Panc1 (cell line): ENCODE results near the gene VEZT. TPM values are rescaled to one million over a fixed set of nuclear protein-coding genes. Genes with fewer than 3 reads are reported as not detected.

Source experiments
- ATAC-seq: fragments of 200-7000 bp; cut with Tn5 transposase; 2 replicates; pipeline ENCODE4 v1.9.1; 2020; ENCODE audit warnings: mild to moderate bottlenecking, moderate library complexity
- BruUV-seq: library from RNA; stranded (reverse); fragments of 400-500 nt; replicated peaks from 2 replicates; lab custom pipeline; 2021; lab: Mats Ljungman, UMichigan
- CTCF ChIA-PET: fragments of 300-600 bp; sonication (Branson Sonifier 250); formaldehyde crosslinking; loops from one replicate; lab custom pipeline; 2022; ENCODE audit warnings: antibody characterized with exemption; lab: Charles Lee
- POLR2A ChIA-PET: fragments of 300-600 bp; sonication (Branson Sonifier 250); formaldehyde crosslinking; loops from one replicate; lab custom pipeline; 2022; ENCODE audit warnings: antibody characterized with exemption; lab: Charles Lee
- DNase-seq: peaks from one replicate; pipeline ENCODE4 v3.0.0-alpha.2; 2010; ENCODE audit warnings: low read depth, low spot score
- H3K27ac ChIP-seq: 2 replicates; pipeline ENCODE4 v1.5.1; 2011; ENCODE audit warnings: mild to moderate bottlenecking, low read length, inconsistent platforms
- H3K27me3 ChIP-seq: fragments of 200-500 bp; sonication (Bioruptor generic); 2 replicates; pipeline ENCODE4 v1.6.0; 2014; ENCODE audit warnings: low read length, inconsistent platforms; ENCODE audit not compliant: control insufficient read depth, insufficient read depth
- H3K36me3 ChIP-seq: fragments of 200-500 bp; sonication (Bioruptor generic); 2 replicates; pipeline ENCODE4 v1.5.1; 2014; ENCODE audit warnings: inconsistent platforms, mild to moderate bottlenecking, low read length, moderate library complexity; ENCODE audit not compliant: control insufficient read depth, insufficient read depth
- H3K4me1 ChIP-seq: 2 replicates; pipeline ENCODE4 v1.5.1; 2011; ENCODE audit warnings: inconsistent platforms, mild to moderate bottlenecking, low read length, moderate library complexity; ENCODE audit not compliant: control insufficient read depth, insufficient read depth
- H3K4me3 ChIP-seq, 2 experiments: 2 replicates each; pipeline ENCODE4 v1.5.1; 2011 to 2012; ENCODE audit warnings: low read depth in 2 of 2, low read length in 2 of 2, mild to moderate bottlenecking in 2 of 2, inconsistent platforms in 1 of 2, moderate library complexity in 1 of 2
- H3K9me3 ChIP-seq: fragments of 200-500 bp; sonication (Bioruptor generic); 2 replicates; pipeline ENCODE4 v1.5.1; 2014; ENCODE audit warnings: low read depth, mild to moderate bottlenecking, inconsistent platforms, low read length, moderate library complexity; ENCODE audit not compliant: control insufficient read depth, insufficient read depth
- CTCF ChIP-seq: fragments of 450-650 bp; IDR thresholded peaks from 2 replicates; pipeline ENCODE4 v1.5.1; 2017; ENCODE audit warnings: mild to moderate bottlenecking
- POLR2AphosphoS5 ChIP-seq: IDR thresholded peaks from 2 replicates; pipeline ENCODE4 v1.6.1; 2012; ENCODE audit warnings: mild to moderate bottlenecking, low read depth, low read length, moderate library complexity
- REST ChIP-seq, 2 experiments: IDR thresholded peaks; 2 replicates each; pipeline ENCODE4 v1.6.1; 2011 to 2012; ENCODE audit warnings: low read depth in 2 of 2, control low read depth in 1 of 2, low read length in 1 of 2, mild to moderate bottlenecking in 1 of 2, moderate library complexity in 1 of 2; ENCODE audit not compliant: insufficient read depth in 1 of 2
- SIN3A ChIP-seq: IDR thresholded peaks from 2 replicates; pipeline ENCODE4 v1.6.1; 2012; ENCODE audit warnings: low read depth, mild to moderate bottlenecking, low read length, moderate library complexity, borderline replicate concordance; ENCODE audit not compliant: insufficient read depth
- TCF7L2 ChIP-seq: IDR thresholded peaks from 2 replicates; pipeline ENCODE4 v1.6.1; 2011; ENCODE audit warnings: mild to moderate bottlenecking, low read depth, low read length, inconsistent platforms
- in situ Hi-C: cut with HindIII; loops from 2 replicates; pipeline ENCODE4 v1.10.0; 2016; ENCODE audit warnings: low sequenced_read_pairs, low pct_unique_long_range_greater_than_20kb
- intact Hi-C: fragments of 100-400 bp; cut with micrococcal nuclease; formaldehyde crosslinking; loops from one replicate; pipeline ENCODE4 v1.10.0; 2022; ENCODE audit not compliant: unreplicated experiment
- total RNA-seq: library from RNA; stranded (reverse); gene quantifications from one replicate; pipeline ENCODE4 v1.2.1, GENCODE V29; 2021; ENCODE audit not compliant: unreplicated experiment

Gene VEZT
- total RNA-seq, 1 experiment from 2014 or later, result 70.6 TPM

GRCh38 chr12:95197636-95198035 lies 20.0 kb upstream of the VEZT start:
- peaks cover 54% of the 10 kb centered on the region for H3K4me1 ChIP-seq
- no peaks in the 10 kb centered on the region for H3K27me3 ChIP-seq
- intact Hi-C loops, result no loop called here
- H3K4me3 ChIP-seq, result no peak overlapping the region
- ATAC-seq, result no peak
- no peak overlapping the region for H3K27ac ChIP-seq
- in situ Hi-C loops, result no loop called here
- no peaks in the 10 kb centered on the region for H3K9me3 ChIP-seq
- ChIA-PET POLR2A (interaction anchor here (0.7 kb wide), 1 partner anchor 1616 kb away, joined by 3 read pairs; no protein-coding TSS in a partner anchor), CTCF (no interaction called here)
- DNase-seq, result no peak
- H3K36me3 ChIP-seq, result no peaks in the 10 kb centered on the region
- TSS peak; percentile 7 for BruUV-seq
- TF ChIP-seq REST (IDR thresholded peaks at IDR 0.05; ENCODE audit: insufficient read depth in 1 of 2, low read depth in 2 of 2, low read length in 1 of 2) (no peak), CTCF (no peak), POLR2AphosphoS5 (no peak), TCF7L2 (no peak), SIN3A (no peak)

GRCh38 chr12:95198914-95199313 lies 18.7 kb upstream of the VEZT start:
- intact Hi-C loops, result no loop called here
- CTCF ChIA-PET, result no interaction called here
- peaks cover 66% of the 10 kb centered on the region for H3K4me1 ChIP-seq
- TF ChIP-seq SIN3A (no peak), CTCF (no peak), POLR2AphosphoS5 (no peak), REST (IDR thresholded peaks at IDR 0.05; ENCODE audit: insufficient read depth in 1 of 2, low read depth in 2 of 2, low read length in 1 of 2) (no peak), TCF7L2 (no peak)
- no peaks in the 10 kb centered on the region for H3K9me3 ChIP-seq
- no peaks in the 10 kb centered on the region for H3K27me3 ChIP-seq
- no peak for DNase-seq
- no TSS peak for BruUV-seq
- H3K27ac ChIP-seq, result peak overlapping the region; percentile 98
- H3K4me3 ChIP-seq, result peak overlapping the region in 1 of 2 experiments; percentile 32; a peak in 2 of 4 replicates
- POLR2A ChIA-PET, result no interaction called here
- no peak for ATAC-seq
- in situ Hi-C loops, result no loop called here
- H3K36me3 ChIP-seq, result no peaks in the 10 kb centered on the region
